ENCODE results near the gene ATG16L1.

The ATG16L1 gene

DNA sequence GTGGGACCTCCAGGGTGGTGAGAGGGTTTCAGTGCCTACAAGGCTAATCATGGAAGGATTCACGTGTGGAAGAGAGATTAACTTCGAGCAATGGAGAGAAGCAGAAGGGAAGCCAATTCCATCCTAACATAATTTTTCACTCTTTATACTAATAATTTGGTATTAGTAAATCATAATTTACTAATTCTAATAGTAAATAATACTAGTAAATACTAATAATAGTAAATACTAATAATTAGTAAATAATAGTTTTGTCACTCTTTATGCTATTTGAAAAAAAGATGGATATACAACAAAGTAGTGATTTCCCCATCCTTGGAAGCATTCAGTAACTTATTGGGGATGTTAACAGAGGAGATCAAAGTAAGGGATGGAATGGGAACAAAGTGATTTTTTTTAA lies 49.8 kb downstream of the ATG16L1 start:
- ChIA-PET POLR2A (ENCODE audit: low non-redundant PET) (no interaction called here), CTCF (no interaction called here)

DNA sequence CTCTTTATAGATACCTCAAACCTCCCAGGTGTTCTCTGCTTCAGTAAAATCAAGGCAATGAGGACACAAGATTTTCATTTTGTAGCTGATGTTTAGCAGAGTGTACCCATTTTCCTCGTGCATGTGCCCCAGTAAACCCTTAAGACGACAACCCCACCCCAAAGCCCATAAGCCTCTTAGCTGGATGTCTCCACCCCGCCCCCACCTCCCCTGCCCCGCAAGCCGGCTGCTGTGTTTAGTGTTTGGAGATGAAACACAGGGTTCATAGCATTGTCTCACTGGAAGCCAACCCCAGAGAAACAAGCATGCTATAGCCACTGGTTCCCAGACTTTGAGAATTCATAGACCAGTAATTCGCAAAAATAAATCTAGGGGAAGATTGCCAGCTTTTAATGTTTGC lies 50.3 kb downstream of the ATG16L1 start:
- TF ChIP-seq, protein P1, sequence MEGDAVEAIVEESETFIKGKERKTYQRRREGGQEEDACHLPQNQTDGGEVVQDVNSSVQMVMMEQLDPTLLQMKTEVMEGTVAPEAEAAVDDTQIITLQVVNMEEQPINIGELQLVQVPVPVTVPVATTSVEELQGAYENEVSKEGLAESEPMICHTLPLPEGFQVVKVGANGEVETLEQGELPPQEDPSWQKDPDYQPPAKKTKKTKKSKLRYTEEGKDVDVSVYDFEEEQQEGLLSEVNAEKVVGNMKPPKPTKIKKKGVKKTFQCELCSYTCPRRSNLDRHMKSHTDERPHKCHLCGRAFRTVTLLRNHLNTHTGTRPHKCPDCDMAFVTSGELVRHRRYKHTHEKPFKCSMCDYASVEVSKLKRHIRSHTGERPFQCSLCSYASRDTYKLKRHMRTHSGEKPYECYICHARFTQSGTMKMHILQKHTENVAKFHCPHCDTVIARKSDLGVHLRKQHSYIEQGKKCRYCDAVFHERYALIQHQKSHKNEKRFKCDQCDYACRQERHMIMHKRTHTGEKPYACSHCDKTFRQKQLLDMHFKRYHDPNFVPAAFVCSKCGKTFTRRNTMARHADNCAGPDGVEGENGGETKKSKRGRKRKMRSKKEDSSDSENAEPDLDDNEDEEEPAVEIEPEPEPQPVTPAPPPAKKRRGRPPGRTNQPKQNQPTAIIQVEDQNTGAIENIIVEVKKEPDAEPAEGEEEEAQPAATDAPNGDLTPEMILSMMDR (conservative IDR thresholded peaks at IDR 0.05; ENCODE audit: low read depth) = no peak
- POLR2A ChIA-PET (ENCODE audit: low non-redundant PET) = no interaction called here
- H3K27ac ChIP-seq = no peak overlapping the region
- no peak for DNase-seq (ENCODE audit: low spot score)
- CTCF ChIA-PET = interaction anchor here (0.7 kb wide), 1 partner anchor 121 kb away, joined by 3 read pairs; no protein-coding TSS in a partner anchor

More for the DNA sequence above, 49.8 kb downstream of the ATG16L1 start:
- no peak overlapping the region for H3K27ac ChIP-seq
- TF ChIP-seq, protein P1 (conservative IDR thresholded peaks at IDR 0.05; ENCODE audit: low read depth) = no peak
- no peak for DNase-seq (ENCODE audit: low spot score)

DNA sequence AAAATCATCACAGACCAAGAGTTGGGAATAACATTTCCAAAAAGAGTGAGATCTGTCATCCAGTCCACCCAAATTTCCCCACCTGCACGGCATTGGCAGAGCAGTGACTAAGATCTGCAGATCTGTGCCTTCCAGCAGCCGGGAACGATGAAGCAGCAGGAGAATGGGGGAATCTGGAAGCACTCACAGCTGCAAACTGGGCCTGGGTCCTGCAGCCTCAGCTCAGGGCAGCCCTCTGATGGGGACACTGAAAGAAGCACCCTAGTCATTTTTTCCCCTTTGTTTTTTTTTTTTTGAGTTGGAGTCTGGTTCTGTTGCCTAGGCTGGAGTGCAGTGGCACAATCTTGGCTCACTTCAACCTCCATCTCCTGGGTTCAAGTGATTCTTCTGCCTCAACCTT lies 51.8 kb downstream of the ATG16L1 start:
- no peak for DNase-seq (ENCODE audit: low spot score)
- ChIA-PET CTCF (interaction anchor here (0.6 to 0.7 kb wide), 3 partner anchors 503 to 1034 kb away, joined by 4 read pairs; no protein-coding TSS in a partner anchor), POLR2A (ENCODE audit: low non-redundant PET) (no interaction called here)
- H3K27ac ChIP-seq = no peak overlapping the region
- TF ChIP-seq, protein P1 (conservative IDR thresholded peaks at IDR 0.05; ENCODE audit: low read depth) = no peak

GRCh38 chr2:233307565-233307964 lies 56.1 kb downstream of the ATG16L1 start, which contains the start of gene SAG:
SAG (plus strand) TSS chr2:233307816; CDS start chr2:233309190, 1,374 bp downstream.
- CTCF ChIA-PET = interaction anchor here (0.6 to 0.9 kb wide), 3 partner anchors 136 to 430 kb away, joined by 3 read pairs; no protein-coding TSS in a partner anchor
- no peak for DNase-seq (ENCODE audit: low spot score)
- no peak within 1 kb of the TSS for H3K27ac ChIP-seq
- POLR2A ChIA-PET (ENCODE audit: low non-redundant PET) = no interaction called here
- TF ChIP-seq, protein P1 (conservative IDR thresholded peaks at IDR 0.05; ENCODE audit: low read depth) = no peak

DNA sequence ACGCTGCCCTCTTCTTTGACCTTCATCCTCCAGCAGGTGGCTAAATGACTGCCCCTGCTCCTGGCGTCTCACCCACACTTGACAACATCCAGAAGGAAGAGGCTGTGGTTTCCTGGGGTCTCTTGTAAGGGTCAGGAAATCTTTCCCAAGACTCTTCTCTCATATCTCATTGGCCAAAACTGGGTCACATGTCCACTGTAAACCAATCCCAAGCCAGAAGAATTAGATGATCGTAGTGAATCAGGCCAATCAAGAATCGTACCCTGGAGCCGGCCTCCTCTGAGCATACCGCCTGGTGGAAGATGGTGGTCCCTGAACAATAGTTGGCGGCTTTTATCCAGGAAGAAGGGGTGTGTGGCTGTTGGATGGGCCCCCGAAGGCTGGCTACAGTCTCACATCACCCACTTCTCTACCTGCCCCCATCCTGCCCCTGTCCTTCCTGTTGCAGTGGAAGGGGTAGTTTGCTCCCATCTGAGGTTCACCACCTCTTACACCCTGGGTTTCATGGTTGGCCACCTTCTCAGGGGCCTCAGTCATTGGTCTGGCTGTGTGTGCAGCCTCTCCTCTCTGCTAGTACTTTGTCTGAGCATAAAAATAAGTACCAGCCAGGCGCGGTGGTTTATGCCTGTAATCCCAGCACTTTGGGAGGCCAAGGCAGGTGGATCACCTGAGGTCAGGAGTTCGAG lies 59.9 kb downstream of the ATG16L1 start:
- TF ChIP-seq, protein P1 (conservative IDR thresholded peaks at IDR 0.05; ENCODE audit: low read depth) = no peak
- ChIA-PET CTCF (interaction anchor here (0.6 kb wide), 1 partner anchor 37 kb away, joined by 3 read pairs; no protein-coding TSS in a partner anchor), POLR2A (ENCODE audit: low non-redundant PET) (no interaction called here)
- H3K27ac ChIP-seq = no peak overlapping the region
- no peak for DNase-seq (ENCODE audit: low spot score)

- CTCF ChIA-PET = interaction anchor here (0.5 to 0.8 kb wide), 3 partner anchors 104 to 656 kb away, joined by 3 read pairs; no protein-coding TSS in a partner anchor
- TF ChIP-seq, protein P1 (conservative IDR thresholded peaks at IDR 0.05; ENCODE audit: low read depth) = no peak
- POLR2A ChIA-PET (ENCODE audit: low non-redundant PET) = no interaction called here
- DNase-seq (ENCODE audit: low spot score) = no peak
- H3K27ac ChIP-seq = no peak overlapping the region
Observed at GRCh38 chr2:233312874-233313273, 61.4 kb downstream of the ATG16L1 start.
